Right lobe of liver (tissue), 6 donors: ENCODE results near the gene A2M. TPM values are rescaled to one million over a fixed set of nuclear protein-coding genes. Genes with fewer than 3 reads are reported as not detected.

Source experiments
- ATAC-seq, 4 donors: fragments of 200-7000 bp; cut with Tn5 transposase; one replicate each; pipeline ENCODE4 v1.9.1; 2020; ENCODE audit warnings: mild to moderate bottlenecking in 4 of 4, moderate library complexity in 4 of 4
- DNase-seq, 3 donors: peaks; one replicate each; pipeline ENCODE4 v3.0.0-alpha.2; 2020
- H3K27ac ChIP-seq, 3 donors: fragments of 200-600 bp; one replicate each; pipeline ENCODE4 v1.8.0; 2022
- H3K27me3 ChIP-seq, 2 donors: fragments of 200-600 bp; one replicate each; pipeline ENCODE4 v1.8.0; 2022
- H3K36me3 ChIP-seq, 4 donors: fragments of 200-600 bp; sonication (generic) in 1 of 4; one replicate each; pipeline versions ENCODE4 v1.5.1 to v1.8.0; 2017 to 2022; ENCODE audit warnings: control low read depth in 1 of 4
- H3K4me1 ChIP-seq, 4 donors: fragments of 200-600 bp; sonication (generic) in 1 of 4; one replicate each; pipeline versions ENCODE4 v1.5.1 to v1.8.0; 2017 to 2022; ENCODE audit warnings: control low read depth in 1 of 4
- H3K4me3 ChIP-seq, 3 donors: fragments of 200-600 bp; one replicate each; pipeline ENCODE4 v1.8.0; 2022
- H3K9me3 ChIP-seq, 4 donors: fragments of 200-600 bp; sonication (generic) in 1 of 4; one replicate each; pipeline versions ENCODE4 v1.5.1 to v1.8.0; 2017 to 2022; ENCODE audit warnings: control low read depth in 1 of 4
- POLR2A ChIP-seq: fragments of 450-650 bp; IDR thresholded peaks from one replicate; pipeline ENCODE4 v1.6.1; 2017; ENCODE audit warnings: antibody characterized with exemption, mild to moderate bottlenecking
- WGBS: methylation state at CpG from one replicate; pipeline ENCODE4 v1.1.6; 2018; ENCODE audit warnings: low coverage, low lambda C conversion rate; ENCODE audit not compliant: insufficient coverage; ENCODE audit errors: missing lambda C conversion rate; 5-methylcytosine and 5-hydroxymethylcytosine counted together
- intact Hi-C, 2 donors: fragments of 100-400 bp; cut with DNase I; formaldehyde crosslinking; loops; one replicate each; pipeline versions ENCODE4 v1.11.2 to v1.14.1; 2022
- long read RNA-seq: library from polyadenylated mRNA; unstranded; transcript quantifications from one replicate; pipeline ENCODE4 v2.0.0, GENCODE V29; 2019
- total RNA-seq, 6 experiments: library from RNA; depleted of rRNA in 2 of 6; stranded (reverse); fragments of >200 nt in 2 of 6; fragmentation: NEBNext Ultra II Directional in 3 of 6; extraction: Animal tissue kit (Norgen Biotek cat#: 25700) in 3 of 6; gene quantifications; one replicate each; pipeline versions ENCODE4 v1.1.0 to v1.2.4, GENCODE V29; 2016 to 2023
- TF ChIP-seq, protein P1 (sequence below), 4 donors: fragments of 200-600 bp in 3 of 4; fragments of 450-650 bp in 1 of 4; IDR thresholded peaks; one replicate each; pipeline versions ENCODE4 v1.5.1 to v1.8.0; 2016 to 2022; ENCODE audit warnings: antibody characterized with exemption in 4 of 4, mild to moderate bottlenecking in 2 of 4
- donor health status: DM: no; HTN: yes; CAD: no.
- donor health status: DM: no; HTN: no; CAD: no.
- donor health status: DM: no; HTN: no; CAD: no.
- donor health status: DM: no; HTN: yes; CAD: no.
- donor health status: DM: no; HTN: yes; CAD: no.

The A2M gene
- 1,000 to 10,000 TPM in 5 of 6 experiments, 100 to 1,000 TPM in 1; 978 to 3,352 (median 2,507) TPM for total RNA-seq
- long read RNA-seq, full-length matches to known transcripts: 65 of 289 reads
- long read RNA-seq, partial matches to known transcripts: 199 of 289 reads
- long read RNA-seq, other reads (novel, unspliced or antisense): 25 of 289 reads

DNA sequence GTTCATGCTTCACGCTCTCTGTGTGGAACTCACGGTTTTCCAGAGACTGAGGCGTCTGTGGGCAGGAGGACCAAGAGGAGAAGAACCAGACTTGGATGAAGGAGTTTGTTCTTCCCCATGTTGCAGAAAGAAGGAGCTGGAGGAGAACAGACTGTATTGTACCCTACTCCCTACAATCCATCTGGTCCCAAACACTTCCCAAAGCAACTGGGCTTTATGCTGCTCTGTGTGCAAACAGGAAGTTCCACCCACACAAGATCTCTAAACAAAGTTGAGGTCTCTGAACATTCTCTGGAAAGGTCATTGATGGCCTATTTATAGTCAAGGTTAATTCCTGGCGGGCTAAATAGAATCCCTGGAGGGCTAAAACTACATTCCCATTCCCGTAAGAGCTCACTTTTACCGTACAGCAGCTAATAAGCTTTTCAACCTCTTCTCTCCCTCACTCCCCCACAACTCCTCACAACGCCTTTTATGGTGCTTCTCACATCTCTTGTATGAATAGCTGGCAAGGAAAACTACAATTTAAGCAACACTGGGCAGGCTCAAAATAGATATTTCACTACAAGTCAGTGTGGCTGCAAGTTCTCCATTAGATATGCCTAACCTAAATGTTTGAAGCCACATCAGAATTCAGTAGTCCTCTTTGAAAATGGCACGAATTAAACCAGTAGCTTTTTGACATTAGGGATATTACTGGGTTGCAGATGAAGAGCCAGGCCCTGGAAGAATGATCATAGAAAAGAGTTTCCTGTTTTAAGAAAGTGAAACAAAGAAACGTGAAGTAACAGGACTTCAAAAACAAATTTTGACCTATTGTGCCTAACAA lies at the start of gene A2M:
TSS of gene A2M (minus strand) at position 189 of the 829 bp plus-strand sequence. CDS start at position 119, 70 bp downstream.
- H3K27ac ChIP-seq: peak within 1 kb of the TSS; percentile 46 to 81 (median 78)
- no peaks in the 10 kb centered on the region for H3K9me3 ChIP-seq
- intact Hi-C loops: no loop called here
- peaks cover 0 to 56% (median 24%) of the 10 kb centered on the region in 4 donors for H3K4me1 ChIP-seq
- no peaks in the 10 kb centered on the region for H3K27me3 ChIP-seq
- peak within 1 kb of the TSS; percentile 43 to 66 (median 57) for H3K4me3 ChIP-seq
- WGBS: 20% methylated on average over 9 of the region's 9 CpGs
- H3K36me3 ChIP-seq: peaks cover 0 to 29% (median 10%) of the 10 kb centered on the region in 4 donors
- DNase-seq: no peak
- TF ChIP-seq, protein P1, sequence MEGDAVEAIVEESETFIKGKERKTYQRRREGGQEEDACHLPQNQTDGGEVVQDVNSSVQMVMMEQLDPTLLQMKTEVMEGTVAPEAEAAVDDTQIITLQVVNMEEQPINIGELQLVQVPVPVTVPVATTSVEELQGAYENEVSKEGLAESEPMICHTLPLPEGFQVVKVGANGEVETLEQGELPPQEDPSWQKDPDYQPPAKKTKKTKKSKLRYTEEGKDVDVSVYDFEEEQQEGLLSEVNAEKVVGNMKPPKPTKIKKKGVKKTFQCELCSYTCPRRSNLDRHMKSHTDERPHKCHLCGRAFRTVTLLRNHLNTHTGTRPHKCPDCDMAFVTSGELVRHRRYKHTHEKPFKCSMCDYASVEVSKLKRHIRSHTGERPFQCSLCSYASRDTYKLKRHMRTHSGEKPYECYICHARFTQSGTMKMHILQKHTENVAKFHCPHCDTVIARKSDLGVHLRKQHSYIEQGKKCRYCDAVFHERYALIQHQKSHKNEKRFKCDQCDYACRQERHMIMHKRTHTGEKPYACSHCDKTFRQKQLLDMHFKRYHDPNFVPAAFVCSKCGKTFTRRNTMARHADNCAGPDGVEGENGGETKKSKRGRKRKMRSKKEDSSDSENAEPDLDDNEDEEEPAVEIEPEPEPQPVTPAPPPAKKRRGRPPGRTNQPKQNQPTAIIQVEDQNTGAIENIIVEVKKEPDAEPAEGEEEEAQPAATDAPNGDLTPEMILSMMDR (IDR thresholded peaks at IDR 0.05): no peak
- peak; percentile 92 for TF ChIP-seq POLR2A
- ATAC-seq: peak; percentile 64 to 86 (median 77)

GRCh38 chr12:9163392-9163791 lies 47.7 kb upstream of the A2M start:
- no peak overlapping the region for H3K4me3 ChIP-seq
- ATAC-seq: peak; percentile 64 to 76 (median 66)
- no peak overlapping the region for H3K27ac ChIP-seq
- 79% methylated on average over 5 of the region's 5 CpGs for WGBS
- TF ChIP-seq, protein P1 (IDR thresholded peaks at IDR 0.05): no peak
- intact Hi-C loops: no loop called here
- no peaks in the 10 kb centered on the region for H3K27me3 ChIP-seq
- H3K9me3 ChIP-seq: no peaks in the 10 kb centered on the region
- DNase-seq: no peak
- H3K4me1 ChIP-seq: no peaks in the 10 kb centered on the region
- H3K36me3 ChIP-seq: peaks cover 0 to 81% (median 0%) of the 10 kb centered on the region in 4 donors

DNA sequence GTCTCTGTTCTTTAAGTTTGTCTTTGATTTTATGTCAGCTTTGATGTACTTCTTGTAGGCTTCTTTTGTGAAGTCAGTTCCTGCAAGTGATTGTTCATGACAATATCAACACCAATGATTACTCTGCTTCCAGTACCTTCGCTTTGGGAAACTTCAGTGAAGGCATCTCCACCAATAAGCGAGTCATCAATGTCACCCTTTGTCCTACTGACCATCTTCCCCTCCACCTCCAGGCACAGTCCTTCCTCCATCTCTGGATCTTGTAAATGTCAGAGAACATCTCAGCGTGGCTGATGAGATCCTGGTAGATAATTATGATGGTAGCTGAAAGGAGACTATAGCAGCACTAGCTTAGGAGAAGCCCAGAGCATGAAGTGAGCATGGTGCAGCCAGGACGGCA lies 40.4 kb upstream of the A2M start:
- DNase-seq: no peak
- intact Hi-C loops: loop anchor here in 1 of 2 donors (10.0 kb wide), 1 partner anchor 51 kb away; no protein-coding TSS in a partner anchor
- Histone ChIP-seq H3K4me1 (no peaks in the 10 kb centered on the region), H3K9me3 (no peaks in the 10 kb centered on the region), H3K36me3 (peaks cover 0 to 89% (median 0%) of the 10 kb centered on the region in 4 donors), H3K4me3 (no peak overlapping the region), H3K27me3 (no peaks in the 10 kb centered on the region), H3K27ac (no peak overlapping the region)
- TF ChIP-seq, protein P1 (IDR thresholded peaks at IDR 0.05): no peak
- no peak for TF ChIP-seq POLR2A
- no peak for ATAC-seq
- WGBS: 72% methylated on average over 4 of the region's 4 CpGs

DNA sequence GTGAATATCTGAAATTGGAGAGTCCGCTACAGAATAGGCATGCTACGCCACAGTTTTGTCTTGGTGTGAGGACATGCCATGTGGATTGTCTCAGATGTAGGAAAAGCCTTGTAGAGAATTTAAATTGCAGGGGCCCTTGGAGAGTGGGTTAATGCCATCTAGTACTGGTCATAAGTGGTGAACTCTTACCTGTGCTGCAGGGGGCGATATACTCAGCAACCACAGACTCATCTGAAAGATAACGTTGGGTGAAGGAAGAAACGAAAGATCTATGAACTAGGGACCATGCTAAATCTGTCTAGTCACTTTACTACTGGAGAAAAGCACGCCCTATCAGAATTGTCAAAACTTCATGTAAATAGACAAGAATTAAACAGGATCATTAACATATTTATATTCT lies 33.7 kb upstream of the A2M start:
- no peaks in the 10 kb centered on the region for H3K27me3 ChIP-seq
- no peak overlapping the region for H3K4me3 ChIP-seq
- TF ChIP-seq, protein P1 (IDR thresholded peaks at IDR 0.05): peak in 2 of 4 donors; percentile 5 to 25
- no peak for TF ChIP-seq POLR2A
- no peaks in the 10 kb centered on the region for H3K9me3 ChIP-seq
- no peaks in the 10 kb centered on the region for H3K4me1 ChIP-seq
- DNase-seq (no peak), ATAC-seq (peak in 1 of 4 donors; percentile 37)
- no peak overlapping the region for H3K27ac ChIP-seq
- H3K36me3 ChIP-seq: peaks cover 0 to 56% (median 0%) of the 10 kb centered on the region in 4 donors
- 76% methylated on average over 6 of the region's 6 CpGs for WGBS
- intact Hi-C loops: no loop called here
